NOMO-1 treated with dmso at 0.1 percent for 144 hours (cell line): Measurements from ENCODE around the gene ZC3H18.
"Not testable (repeated sequence)": the region's sequence is repeated elsewhere in the genome, so short reads cannot be mapped to it uniquely, and the experiment has no call there.

Experiments
- DNase-seq: peaks from one replicate; lab custom pipeline; 2025; ENCODE audit not compliant: unreplicated experiment; lab: John Stamatoyannopoulos, UW

ZC3H18 gene

DNA sequence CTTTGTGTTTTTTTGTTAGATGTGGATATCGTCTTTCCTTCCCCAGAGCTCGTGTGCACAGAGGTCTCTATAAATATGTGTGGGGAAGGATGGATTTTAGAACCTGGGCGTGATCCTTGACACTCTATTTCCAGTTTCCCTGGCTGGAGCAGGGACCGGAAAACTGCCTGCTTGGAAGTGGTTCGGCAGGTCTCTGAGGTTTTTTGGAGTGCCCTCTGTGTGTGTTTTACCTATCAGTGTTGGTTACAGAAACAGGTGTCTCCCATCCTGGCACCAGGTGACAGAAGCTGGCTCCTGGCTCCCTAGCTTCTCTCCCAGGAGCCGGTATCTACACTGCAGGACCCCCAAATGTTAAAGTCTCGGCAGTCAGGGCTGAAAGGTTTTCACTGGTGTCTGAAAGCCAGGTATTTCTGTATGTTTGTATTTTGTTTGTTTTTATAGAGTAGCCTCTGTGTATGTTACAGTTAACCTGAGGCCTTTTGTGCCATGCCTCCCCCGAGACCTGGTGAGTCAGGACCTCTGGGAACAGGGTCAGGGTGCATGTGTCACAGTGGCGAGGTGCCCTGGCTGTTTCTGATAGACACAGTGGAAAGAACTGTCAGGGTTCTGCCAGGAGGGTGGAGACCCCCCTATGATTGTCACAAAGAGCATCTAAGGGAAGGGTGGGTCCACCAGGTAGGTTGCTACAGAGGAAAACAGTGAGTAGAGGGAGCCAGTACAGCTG is 31.3 kb downstream of the ZC3H18 start:
- DNase-seq = no peak

DNA sequence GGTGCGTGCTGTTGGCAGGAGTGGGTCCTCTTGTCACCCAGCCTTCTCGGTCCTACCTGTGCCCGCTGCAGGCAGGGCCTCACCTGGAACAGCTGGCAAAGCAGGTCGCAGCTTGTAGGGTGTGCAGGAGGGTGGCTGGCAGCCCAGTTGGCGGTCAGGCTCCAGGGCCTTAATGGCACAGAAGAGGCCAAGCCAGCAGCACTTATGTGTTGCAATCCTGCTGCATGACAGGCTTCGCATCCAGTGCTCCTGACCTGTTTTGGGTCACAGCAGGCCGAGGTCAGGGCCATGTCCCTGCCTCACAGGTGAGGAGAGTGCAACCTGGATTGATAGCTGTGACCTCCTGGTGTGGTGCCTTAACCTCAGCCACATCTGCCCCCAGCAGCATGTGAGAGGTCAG is 31.9 kb downstream of the ZC3H18 start:
- DNase-seq = no peak

DNA sequence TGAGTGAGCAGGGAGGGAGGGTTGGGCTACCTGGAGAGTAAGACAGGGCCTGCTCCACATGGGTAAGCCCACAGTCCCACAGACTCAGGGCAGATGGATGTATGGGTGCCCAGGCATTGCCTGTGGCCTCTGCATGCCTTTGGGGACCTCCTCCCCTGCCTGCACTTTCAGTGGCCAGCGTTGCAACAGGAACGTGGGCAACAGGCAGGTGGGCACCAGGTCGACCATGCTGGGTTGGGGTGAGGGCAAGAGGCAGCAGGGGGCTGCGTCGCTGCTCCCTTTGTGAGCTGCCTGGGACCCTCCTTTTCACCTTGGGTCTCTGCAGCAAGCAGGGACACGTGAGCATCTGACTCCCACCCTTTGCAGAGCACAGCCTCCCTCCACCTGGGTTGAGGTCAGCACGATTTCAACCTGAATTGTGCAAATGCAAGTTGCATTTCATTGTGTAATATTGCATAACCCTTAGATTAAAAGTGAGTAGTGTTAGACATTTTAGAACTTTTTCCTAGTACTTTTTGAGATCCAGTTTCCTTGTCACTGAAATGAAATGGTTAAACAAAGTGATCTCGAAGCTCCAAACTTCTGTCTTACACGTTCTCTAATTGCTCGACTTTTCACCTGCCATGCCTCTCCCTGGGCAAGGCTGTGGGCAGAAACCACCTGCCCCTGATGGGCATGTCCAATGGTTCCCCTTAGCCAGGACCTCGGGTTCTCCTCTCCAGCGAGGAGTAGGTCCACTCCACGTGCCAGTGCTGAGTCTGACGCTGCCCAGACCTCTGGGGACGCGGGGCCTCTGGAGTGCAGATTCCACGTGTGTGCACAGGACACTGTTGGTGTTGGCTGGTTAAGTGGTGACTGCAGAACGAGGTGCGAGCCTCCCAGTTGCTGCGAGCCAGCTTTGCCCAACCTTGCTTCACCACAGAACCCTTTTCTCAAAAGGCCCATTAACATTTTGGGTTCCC is 35.3 kb downstream of the ZC3H18 start:
- DNase-seq = no peak

- DNase-seq = no peak
These were observed 36.0 kb downstream of the ZC3H18 start for GRCh38 chr16:88606148-88606757.

DNA sequence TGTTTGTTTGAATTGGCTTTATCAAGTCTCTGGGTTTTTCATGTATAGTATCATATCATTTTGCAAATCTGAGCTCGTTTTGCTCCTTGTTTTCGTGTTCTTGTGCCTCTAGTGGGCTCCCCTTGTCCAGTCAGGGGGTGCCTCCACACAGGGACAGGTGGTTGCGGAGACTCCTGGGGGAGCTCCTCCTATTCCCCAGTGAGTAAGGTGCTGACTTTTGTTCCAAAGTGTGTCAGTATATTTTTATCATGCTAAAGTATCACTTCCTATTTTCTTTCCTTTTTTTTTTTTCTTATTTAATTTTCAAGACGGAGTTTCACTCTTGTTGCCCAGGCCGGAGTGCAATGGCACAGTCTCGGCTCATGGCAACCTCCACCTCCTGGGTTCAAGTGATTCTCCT is 37.9 kb downstream of the ZC3H18 start:
- no peak for DNase-seq

DNA sequence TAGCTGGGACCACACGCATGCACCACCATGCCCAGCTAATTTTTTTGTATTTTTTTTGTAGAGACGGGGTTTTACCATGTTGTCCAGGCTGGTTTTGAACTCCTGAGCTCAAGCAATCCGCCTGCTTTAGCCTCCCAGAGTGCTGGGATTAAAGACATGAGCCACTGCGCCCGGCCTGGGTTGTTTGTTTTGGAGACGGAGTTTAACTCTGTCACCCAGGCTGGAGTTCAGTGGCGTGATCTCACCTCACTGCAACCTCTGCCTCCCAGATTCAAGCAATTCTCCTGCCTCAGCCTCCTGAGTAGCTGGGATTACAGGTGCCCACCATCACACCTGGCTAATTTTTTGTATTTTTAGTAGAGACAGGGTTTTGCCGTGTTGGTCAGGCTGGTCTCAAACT is 39.2 kb downstream of the ZC3H18 start:
- DNase-seq = not testable (repeated sequence)

GRCh38 chr16:88610080-88610479 is 39.9 kb downstream of the ZC3H18 start:
- DNase-seq = no peak

GRCh38 chr16:88610909-88611812 is 41.0 kb downstream of the ZC3H18 start:
- DNase-seq = no peak

DNA sequence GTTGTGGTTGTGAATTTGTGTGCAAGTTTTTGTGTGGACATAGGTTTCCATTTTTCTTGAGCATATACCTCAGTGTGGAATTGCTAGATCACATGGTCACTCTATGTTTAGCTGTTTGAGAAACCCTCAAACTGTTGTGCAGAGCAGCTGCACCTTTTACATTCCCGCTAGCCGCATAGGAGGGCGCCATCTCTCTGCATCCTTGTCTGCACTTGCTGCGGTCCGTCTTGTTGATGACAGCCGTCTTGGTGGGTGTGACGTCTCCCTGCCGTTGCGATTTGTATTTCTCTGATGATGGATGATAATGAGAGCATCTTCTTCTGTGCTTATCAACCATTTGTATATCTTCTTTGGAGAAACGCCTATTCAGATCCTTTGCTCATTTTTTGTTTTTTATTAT is 43.1 kb downstream of the ZC3H18 start:
- DNase-seq = no peak

DNA sequence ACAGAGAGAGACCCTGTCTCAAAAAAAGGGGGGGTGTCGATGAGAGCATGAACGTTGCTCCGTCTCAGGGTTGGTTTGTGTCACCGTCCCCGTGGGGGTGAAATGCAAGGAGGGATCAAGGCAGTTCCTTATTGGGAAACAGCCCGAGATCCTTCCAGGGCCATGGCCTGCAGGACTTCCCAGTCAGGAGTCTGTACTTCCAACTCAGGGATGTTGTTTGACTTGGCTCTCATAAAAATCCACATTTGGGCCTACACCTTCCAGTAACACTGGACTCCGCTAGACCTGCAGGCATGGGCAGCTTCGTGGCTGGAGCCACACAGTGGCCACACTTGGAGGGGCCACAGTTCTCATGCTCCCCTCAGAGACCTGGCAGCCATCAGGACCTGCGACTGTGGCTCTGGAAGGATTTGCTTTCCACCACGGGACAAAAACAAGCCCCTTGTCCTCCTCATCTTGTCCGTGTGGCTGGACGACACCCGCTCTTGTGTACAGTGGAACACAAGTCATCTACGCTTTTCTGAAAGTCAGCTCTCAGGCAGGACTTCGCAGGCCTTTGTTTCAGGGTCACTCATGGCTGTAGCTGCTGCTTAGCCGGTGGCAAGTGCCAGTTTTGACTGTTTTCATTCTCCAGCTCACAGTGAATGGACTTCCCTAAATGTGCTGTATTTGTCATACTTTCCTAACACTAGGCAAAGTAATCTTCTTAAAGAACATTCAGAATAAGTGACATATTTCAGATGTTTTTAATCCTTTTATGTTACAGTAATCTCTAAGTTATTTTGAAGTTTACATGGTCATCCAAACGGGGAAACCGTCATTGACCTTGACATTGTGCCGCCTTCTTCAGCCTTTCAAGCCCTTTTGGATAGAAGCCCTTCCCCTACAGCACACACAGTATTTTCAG is 44.0 kb downstream of the ZC3H18 start:
- DNase-seq = no peak

- no peak for DNase-seq
These were observed 44.8 kb downstream of the ZC3H18 start for GRCh38 chr16:88614818-88615580.

DNA sequence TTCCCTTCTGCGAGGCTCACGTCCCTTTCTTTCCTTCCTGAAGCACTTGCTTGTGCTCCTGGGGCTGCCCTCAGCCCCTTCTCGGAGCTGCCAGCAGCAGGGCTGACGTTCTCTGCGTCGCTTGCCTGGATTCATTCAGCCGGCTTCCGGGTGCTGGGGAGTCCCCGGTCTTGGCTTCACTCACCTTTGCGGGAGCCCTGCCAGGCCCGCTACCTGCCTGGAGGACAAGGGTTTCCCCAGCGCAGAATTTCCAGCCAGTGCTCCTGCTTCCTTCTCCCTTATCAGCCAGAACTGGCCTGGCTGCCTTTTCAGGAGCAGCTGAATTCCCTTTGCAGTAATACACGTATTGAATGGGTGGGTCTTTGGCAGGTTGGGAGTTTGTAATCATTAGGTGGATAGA is 46.1 kb downstream of the ZC3H18 start:
- DNase-seq = no peak

DNA sequence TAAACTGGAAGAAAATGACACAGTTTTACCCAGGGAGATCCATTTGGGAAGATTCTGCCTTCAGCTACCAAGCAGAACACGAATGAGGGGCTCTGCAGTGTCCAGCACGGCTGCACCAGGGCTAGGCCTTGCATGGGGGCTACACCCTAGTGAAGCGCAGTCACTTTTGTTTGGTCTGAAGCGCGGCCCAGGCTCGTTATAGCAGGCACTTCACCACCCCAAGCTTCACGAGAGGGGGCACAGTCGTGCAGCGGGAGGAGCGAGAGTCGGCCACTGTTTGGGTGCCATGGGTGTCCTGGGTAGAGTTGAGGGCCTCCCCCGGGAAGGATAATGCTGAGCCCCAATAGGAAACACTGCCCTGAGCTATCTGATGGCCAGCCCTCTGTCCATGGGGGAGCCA is 46.5 kb downstream of the ZC3H18 start:
- no peak for DNase-seq

- no peak for DNase-seq
These were observed 47.2 kb downstream of the ZC3H18 start for GRCh38 chr16:88617268-88618031.

DNA sequence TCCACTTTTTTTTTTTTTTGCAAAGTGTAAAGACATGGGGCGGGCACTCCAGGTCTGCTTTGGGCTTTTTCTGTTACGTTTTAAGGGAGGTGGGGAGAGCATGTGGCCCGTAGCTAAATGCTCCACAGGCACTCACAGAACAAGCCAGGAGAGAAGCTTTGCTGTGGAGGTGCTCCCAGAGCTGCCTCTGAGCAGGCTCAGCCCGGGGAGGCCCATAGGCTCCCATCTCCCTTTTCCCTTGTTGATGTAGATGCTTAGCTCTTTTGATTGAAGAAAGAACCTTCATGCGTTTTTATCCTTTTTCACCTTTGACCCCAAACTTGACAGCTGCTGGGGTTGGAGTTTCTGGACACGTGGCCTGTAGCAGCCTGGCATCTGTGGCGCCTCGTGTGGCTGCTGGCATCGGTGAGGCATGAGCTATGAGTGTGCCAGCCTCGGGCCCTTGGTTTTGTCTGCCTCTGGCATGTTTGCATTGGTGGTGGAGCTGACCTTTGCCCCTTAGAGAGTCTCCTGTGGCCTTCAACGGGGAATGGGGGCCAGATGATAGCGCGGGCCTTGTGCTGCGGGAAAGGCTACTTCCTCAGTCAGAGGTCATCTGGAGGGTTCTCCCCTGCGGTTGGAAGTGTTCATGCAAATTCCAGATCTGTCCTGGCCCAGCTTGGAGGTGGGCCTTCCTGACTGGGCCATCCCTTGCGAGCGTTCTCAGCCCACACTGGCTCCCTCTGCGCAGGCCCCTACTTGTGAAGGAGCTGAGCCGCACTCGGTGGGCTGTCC is 48.2 kb downstream of the ZC3H18 start:
- no peak for DNase-seq

DNA sequence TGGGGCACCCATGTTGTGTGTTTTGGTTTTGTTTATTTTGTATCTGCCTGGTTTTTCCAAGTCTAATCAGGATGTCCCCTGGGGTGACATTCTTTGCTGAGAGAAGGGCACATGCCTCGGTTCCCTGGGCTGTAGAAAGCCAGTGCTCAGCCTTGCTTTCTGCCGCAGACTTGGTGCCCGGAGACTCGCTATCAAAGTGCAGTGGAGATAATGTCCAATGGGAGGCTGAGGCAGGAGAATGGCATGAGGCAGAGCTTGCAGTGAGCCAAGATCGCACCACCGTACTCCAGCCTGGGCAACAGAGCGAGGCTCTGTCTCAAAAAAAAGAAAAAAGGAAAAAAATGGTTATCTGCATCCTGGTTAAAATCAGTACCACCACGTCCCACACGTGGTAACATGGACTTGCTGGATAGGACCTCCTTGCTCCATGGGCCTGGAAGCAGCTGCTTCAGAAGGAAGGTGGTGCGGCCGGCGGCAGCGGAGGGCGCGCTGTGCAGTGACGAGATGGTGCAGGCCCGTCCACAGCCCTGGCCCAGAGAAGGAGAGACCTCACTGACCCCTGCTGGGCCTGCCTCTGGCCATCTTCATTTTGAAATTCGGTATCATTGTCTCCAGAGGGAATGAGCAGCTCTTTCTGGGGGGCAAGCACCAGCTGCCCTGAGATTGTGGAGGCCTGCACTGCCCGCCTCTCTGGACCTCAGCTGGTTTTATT is 48.9 kb downstream of the ZC3H18 start:
- no peak for DNase-seq
